Uterus (tissue), 4 donors: ENCODE data around the gene POLR3C. TPM values are rescaled to one million over a fixed set of nuclear protein-coding genes. Genes with fewer than 3 reads are reported as not detected.
"Not testable (repeated sequence)": the region's sequence is repeated elsewhere in the genome, so short reads cannot be mapped to it uniquely, and the experiment has no call there.

Experiments
- DNase-seq, 2 donors: peaks; one replicate each; pipeline ENCODE4 v3.0.0-alpha.2; 2019 to 2020
- H3K27ac ChIP-seq, 2 donors: fragments of 200-600 bp; sonication (generic); 1 replicate in 1 of 2; 2 replicates in 1 of 2; pipeline ENCODE4 v1.5.1; 2016 to 2018
- H3K27me3 ChIP-seq, 2 donors: fragments of 200-600 bp; sonication (generic); one replicate each; pipeline ENCODE4 v1.5.1; 2018 to 2019; ENCODE audit warnings: control low read depth in 1 of 2
- H3K36me3 ChIP-seq, 2 donors: fragments of 200-600 bp; sonication (generic); one replicate each; pipeline ENCODE4 v1.5.1; 2019; ENCODE audit warnings: control low read depth in 1 of 2
- H3K4me1 ChIP-seq, 2 donors: fragments of 200-600 bp; sonication (generic); one replicate each; pipeline ENCODE4 v1.5.1; 2018 to 2019; ENCODE audit warnings: control low read depth in 1 of 2
- H3K4me3 ChIP-seq, 2 donors: fragments of 200-600 bp; sonication (generic); 1 replicate in 1 of 2; 2 replicates in 1 of 2; pipeline ENCODE4 v1.5.1; 2018 to 2019; ENCODE audit warnings: mild to moderate bottlenecking in 1 of 2
- H3K9me3 ChIP-seq, 2 donors: fragments of 200-600 bp; sonication (generic); one replicate each; pipeline ENCODE4 v1.5.1; 2019; ENCODE audit warnings: control low read depth in 1 of 2
- CTCF ChIP-seq, 4 experiments: fragments of 200-600 bp in 2 of 4; fragments of 450-650 bp in 2 of 4; sonication (generic) in 2 of 4; IDR thresholded peaks; one replicate each; pipeline ENCODE4 v1.5.1; 2016 to 2019; ENCODE audit warnings: antibody characterized with exemption in 4 of 4, mild to moderate bottlenecking in 2 of 4, moderate library complexity in 1 of 4
- POLR2A ChIP-seq, 2 donors: fragments of 450-650 bp; IDR thresholded peaks; one replicate each; pipeline ENCODE4 v1.6.1; 2016; ENCODE audit warnings: antibody characterized with exemption in 2 of 2, mild to moderate bottlenecking in 1 of 2, moderate library complexity in 1 of 2
- intact Hi-C: fragments of 100-400 bp; cut with DNase I; formaldehyde crosslinking; loops from one replicate; pipeline ENCODE4 v1.15.1; 2023; ENCODE audit warnings: low total_unique reads
- total RNA-seq, 4 donors: library from RNA; depleted of rRNA in 3 of 4; stranded (reverse); fragments of >200 nt in 3 of 4; gene quantifications; one replicate each; pipeline versions ENCODE4 v1.1.0 to v1.2.4, GENCODE V29; 2014 to 2023
- donor health status: DM: yes; HTN: yes; CAD: no.

Gene POLR3C
- total RNA-seq, 4 donors from 2014 or later, result 36.0 to 49.2 (median 42.2) TPM

DNA sequence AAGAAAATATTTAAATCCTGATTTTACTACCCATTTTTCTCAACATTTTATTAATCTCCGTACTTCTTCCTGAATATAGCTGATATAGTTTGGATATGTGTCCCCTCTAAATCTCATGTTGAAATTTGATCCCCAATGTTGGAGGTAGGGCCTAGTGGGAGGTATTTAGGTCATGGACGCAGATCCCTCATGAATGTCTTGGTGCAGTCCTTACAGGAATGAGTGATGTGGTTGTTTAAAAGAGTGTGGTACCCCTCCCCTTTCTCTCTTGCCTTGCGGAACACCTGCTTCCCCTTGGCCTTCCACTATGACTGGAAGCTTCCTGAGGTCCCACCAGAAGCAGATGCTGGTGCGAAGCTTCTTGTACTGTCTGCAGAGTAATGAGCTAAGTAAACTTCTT is 17.6 kb upstream of the POLR3C start:
- H3K4me1 ChIP-seq, result peaks cover 0 to 4% of the 10 kb centered on the region in 2 donors
- no peak for DNase-seq

DNA sequence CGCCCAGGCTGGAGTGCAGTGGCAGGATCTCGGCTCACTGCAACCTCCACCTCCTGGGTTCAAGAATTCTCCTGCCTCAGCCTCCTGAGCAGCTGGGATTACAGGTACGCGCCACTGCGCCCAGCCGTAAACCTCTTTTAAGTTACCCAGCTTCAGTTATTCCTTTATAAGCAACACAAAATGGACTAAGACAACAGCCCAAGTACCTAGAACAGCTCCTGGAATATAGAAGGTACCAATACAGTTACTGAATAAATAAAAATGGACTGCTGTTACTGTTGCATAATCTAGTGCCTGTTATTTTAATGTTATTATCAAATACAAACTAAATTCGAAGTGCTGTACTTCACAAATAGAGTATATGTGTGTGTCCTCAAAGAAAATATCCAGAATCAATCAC is 17.2 kb upstream of the POLR3C start:
- no peak for DNase-seq
- peaks cover 0 to 4% of the 10 kb centered on the region in 2 donors for H3K4me1 ChIP-seq

More for the DNA sequence above, 17.6 kb upstream of the POLR3C start:
- intact Hi-C loops, result no loop called here
- TF ChIP-seq POLR2A (IDR thresholded peaks at IDR 0.05) (no peak), CTCF (IDR thresholded peaks at IDR 0.05) (no peak)
- Histone ChIP-seq H3K4me3 (no peak overlapping the region), H3K9me3 (no peaks in the 10 kb centered on the region), H3K27ac (no peak overlapping the region), H3K27me3 (no peaks in the 10 kb centered on the region), H3K36me3 (no peaks in the 10 kb centered on the region)

DNA sequence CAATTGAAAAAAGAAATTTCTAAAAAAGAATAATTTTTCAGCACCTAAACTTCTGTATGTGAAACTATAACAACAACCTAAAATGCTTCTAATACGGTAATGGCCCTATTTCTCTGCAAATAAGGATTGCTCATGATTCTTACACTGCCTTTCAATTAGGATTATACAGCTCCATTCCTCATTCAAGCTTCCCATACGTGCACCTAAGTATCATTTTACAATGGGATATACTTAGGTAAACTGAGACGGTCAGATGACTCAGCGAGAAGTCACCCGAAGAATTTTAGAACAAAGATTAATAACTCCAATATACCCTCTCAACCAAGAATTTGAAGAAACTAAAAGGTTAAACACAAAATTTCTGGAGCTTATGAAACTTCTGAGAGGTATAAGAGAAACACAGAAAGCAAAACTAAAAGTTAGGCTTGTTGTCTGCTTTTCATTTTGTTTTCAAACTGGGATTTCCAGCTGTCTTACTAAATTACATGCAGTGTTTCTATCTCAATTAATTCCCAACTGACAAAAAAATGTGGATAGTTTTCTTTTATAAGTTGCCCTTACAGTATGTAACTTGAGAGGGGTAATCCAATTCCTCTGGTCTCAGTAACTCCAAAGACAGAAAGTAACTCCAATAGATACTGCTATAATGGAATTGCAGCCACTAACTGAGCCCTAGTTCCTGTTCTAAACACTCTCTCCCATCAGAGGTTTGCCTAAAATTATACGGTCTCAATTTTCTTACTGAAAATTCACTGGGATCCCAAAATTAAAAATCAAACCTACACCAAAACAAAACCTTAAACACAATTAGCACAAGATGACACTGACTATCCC is 10.8 kb upstream of the POLR3C start:
- H3K27me3 ChIP-seq, H3K27ac ChIP-seq, DNase-seq, intact Hi-C loops, H3K4me1 ChIP-seq, H3K4me3 ChIP-seq, H3K36me3 ChIP-seq, H3K9me3 ChIP-seq: not testable (repeated sequence)

More for the DNA sequence above, 17.2 kb upstream of the POLR3C start:
- H3K9me3 ChIP-seq, result no peaks in the 10 kb centered on the region
- no peaks in the 10 kb centered on the region for H3K36me3 ChIP-seq
- no peak overlapping the region for H3K4me3 ChIP-seq
- no peaks in the 10 kb centered on the region for H3K27me3 ChIP-seq
- no peak overlapping the region for H3K27ac ChIP-seq
- TF ChIP-seq CTCF (IDR thresholded peaks at IDR 0.05), result no peak
- no peak for TF ChIP-seq POLR2A (IDR thresholded peaks at IDR 0.05)
- intact Hi-C loops, result no loop called here

DNA sequence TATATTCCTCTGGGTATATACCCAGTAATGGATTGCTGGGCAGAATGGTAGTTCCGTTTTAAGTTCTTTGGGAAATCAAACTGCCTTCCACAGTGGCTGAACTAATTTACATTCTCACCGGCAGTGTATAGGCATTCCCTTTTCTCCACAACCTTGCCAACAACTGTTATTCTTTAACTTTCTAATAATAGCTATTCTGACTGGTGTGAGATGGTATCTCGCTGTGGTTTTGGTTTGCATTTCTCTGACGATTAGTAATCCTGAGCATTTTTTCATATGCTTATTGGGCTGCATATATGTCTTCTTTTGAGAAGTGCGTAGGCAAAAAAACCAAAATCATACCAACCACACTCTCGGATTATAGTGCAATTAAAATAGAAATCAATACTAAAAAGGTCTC is 5.9 kb upstream of the POLR3C start:
- H3K27ac ChIP-seq, H3K27me3 ChIP-seq, intact Hi-C loops, H3K4me1 ChIP-seq, H3K4me3 ChIP-seq, DNase-seq, H3K36me3 ChIP-seq, H3K9me3 ChIP-seq: not testable (repeated sequence)

DNA sequence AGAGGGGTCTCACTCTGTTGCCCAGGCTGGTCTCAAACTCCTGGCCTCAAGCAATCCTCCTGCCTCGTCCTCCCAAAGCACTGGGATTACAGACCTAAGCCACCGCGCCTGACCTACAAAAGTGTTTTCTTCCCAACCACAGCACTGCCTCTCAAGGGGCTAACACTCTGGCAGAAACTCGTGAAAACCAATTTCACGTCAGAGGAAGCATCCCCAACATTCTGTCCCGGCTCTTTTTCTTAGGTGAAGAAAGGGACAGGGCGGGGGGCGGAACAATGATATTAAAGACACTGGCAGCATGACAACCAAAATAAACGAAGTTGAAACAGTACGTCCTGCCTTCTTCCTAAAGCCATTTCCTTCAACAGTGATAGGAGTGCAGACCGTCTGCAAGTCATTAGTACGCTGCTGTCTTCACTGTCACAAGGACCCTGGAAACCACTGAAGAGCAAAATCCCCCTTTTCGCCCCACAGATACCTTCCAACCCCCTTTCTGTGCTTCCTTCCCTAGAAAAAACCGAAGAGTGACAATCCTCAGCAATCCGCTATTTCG is 1.1 kb upstream of the POLR3C start:
- H3K9me3 ChIP-seq, H3K4me3 ChIP-seq, DNase-seq, H3K4me1 ChIP-seq, H3K36me3 ChIP-seq, intact Hi-C loops, H3K27me3 ChIP-seq: not testable (repeated sequence)
- peak overlapping the region in 1 of 2 donors; percentile 49 for H3K27ac ChIP-seq

GRCh38 chr1:145824499-145824842 is 471 bp downstream of the POLR3C start:
- H3K27ac ChIP-seq, result peak overlapping the region; percentile 86 to 96
- TF ChIP-seq POLR2A (IDR thresholded peaks at IDR 0.05) (no peak), CTCF (IDR thresholded peaks at IDR 0.05) (no peak)

More at GRCh38 chr1:145824499-145824842, 471 bp downstream of the POLR3C start:
- Histone ChIP-seq H3K9me3 (no peaks in the 10 kb centered on the region), H3K4me1 (no peaks in the 10 kb centered on the region), H3K36me3 (no peaks in the 10 kb centered on the region), H3K27me3 (no peaks in the 10 kb centered on the region), H3K4me3 (peak overlapping the region; percentile 74 to 82)
- DNase-seq, result no peak
- intact Hi-C loops, result no loop called here
